Progenitor cell of endocrine pancreas (in vitro differentiated cells): ENCODE results near the gene GALNT9. TPM values are rescaled to one million over a fixed set of nuclear protein-coding genes. Genes with fewer than 3 reads are reported as not detected.

Experiments used
- DNase-seq: peaks from one replicate; pipeline ENCODE4 v3.0.0; 2021; ENCODE audit warnings: low spot score; ENCODE audit not compliant: unreplicated experiment
- H3K27ac Mint-ChIP-seq: 2 replicates; pipeline ENCODE4 v1.8.0; 2021; ENCODE audit warnings: mild to moderate bottlenecking, moderate library complexity, mixed read lengths
- H3K27me3 Mint-ChIP-seq: 2 replicates; pipeline ENCODE4 v1.8.0; 2021; ENCODE audit warnings: mixed read lengths
- H3K36me3 Mint-ChIP-seq: 2 replicates; pipeline ENCODE4 v1.8.0; 2022; ENCODE audit warnings: mixed read lengths; ENCODE audit not compliant: insufficient read depth
- H3K4me1 Mint-ChIP-seq: 2 replicates; pipeline ENCODE4 v1.8.0; 2021; ENCODE audit warnings: low read depth, mixed read lengths
- H3K4me3 Mint-ChIP-seq: 2 replicates; pipeline ENCODE4 v1.8.0; 2021; ENCODE audit warnings: low read depth, mild to moderate bottlenecking, moderate library complexity, mixed read lengths
- H3K9me3 Mint-ChIP-seq: 2 replicates; pipeline ENCODE4 v1.8.0; 2021; ENCODE audit warnings: low read depth, mixed read lengths
- total RNA-seq: library from RNA; stranded (reverse); gene quantifications from 2 replicates; pipeline ENCODE4 v1.2.1, GENCODE V29; 2021
- TF ChIP-seq, protein P1 (sequence below): fragments of 200-600 bp; sonication (generic); IDR thresholded peaks from one replicate; pipeline ENCODE4 v1.5.0; 2021; ENCODE audit warnings: antibody characterized with exemption, mild to moderate bottlenecking; ENCODE audit not compliant: unreplicated experiment

Gene GALNT9
- total RNA-seq, 1 donor from 2014 or later, result 0.36 TPM

DNA sequence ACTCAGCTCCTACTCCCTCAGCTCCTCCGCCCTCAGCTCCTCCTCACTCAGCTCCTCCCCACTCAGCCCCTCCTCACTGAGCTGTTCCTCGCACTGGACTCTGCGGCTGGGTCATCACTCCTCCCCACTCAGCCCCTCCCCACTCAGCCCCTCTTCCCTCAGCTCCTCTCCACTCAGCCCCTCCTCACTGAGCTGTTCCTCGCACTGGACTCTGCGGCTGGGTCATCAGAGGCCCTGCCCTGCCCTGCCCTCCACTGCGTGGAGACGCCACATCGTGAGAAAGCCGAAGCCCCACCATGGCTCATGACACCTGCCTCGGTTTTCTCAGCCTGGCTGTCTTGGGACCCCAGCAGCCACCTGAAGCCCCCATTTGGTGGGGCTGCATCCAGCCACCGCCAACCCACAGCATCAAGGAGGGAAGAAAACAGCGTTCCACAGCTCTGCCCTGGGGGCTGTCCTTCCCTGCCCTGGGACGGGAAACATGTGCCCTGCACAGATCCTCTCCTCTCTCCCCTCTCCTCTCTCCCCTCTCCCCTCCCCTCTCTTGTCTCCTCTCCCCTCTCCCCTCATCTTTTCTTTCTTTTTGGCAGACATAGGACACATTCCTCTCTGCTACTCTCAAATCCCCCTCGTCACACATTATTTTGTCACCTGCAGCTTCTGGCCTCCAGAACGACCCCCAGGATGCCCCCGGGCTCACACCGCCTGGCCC lies 167.4 kb downstream of the GALNT9 start:
- Mint-ChIP-seq H3K36me3 (no peaks in the 10 kb centered on the region), H3K27ac (no peak overlapping the region)

DNA sequence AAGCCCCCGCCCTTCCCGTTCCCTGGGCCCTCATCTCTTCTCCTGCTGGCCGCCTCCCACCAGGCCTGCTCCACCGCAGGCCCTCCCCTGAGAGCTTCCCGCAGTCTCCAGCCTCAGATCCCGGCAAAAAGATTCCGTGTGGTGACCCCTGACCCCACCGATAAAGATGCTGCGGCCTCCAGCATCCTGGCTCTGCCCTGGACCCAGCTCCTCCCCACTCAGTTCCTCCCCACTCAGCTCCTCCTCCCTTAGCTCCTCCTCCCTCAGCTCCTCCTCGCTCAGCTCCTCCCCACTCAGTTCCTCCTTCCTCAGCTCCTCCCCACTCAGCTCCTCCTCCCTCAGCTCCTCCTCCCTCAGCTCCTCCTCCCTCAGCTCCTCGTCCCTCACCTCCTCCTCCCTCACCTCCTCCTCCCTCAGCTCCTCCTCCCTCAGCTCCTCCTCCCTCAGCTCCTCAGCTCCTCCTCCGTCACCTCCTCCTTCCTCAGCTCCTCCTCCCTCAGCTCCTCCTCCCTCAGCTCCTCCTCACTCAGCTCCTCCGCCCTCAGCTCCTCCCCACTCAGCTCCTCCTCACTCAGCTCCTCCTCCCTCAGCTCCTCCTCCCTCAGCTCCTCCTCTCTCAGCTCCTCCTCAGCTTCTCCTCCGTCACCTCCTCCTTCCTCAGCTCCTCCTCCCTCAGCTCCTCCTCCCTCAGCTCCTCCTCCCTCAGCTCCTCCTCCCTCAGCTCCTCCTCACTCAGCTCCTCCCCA lies 168.2 kb downstream of the GALNT9 start:
- H3K4me1 Mint-ChIP-seq, result no peaks in the 10 kb centered on the region
- DNase-seq, result no peak
- TF ChIP-seq, protein P1, sequence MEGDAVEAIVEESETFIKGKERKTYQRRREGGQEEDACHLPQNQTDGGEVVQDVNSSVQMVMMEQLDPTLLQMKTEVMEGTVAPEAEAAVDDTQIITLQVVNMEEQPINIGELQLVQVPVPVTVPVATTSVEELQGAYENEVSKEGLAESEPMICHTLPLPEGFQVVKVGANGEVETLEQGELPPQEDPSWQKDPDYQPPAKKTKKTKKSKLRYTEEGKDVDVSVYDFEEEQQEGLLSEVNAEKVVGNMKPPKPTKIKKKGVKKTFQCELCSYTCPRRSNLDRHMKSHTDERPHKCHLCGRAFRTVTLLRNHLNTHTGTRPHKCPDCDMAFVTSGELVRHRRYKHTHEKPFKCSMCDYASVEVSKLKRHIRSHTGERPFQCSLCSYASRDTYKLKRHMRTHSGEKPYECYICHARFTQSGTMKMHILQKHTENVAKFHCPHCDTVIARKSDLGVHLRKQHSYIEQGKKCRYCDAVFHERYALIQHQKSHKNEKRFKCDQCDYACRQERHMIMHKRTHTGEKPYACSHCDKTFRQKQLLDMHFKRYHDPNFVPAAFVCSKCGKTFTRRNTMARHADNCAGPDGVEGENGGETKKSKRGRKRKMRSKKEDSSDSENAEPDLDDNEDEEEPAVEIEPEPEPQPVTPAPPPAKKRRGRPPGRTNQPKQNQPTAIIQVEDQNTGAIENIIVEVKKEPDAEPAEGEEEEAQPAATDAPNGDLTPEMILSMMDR, result no peak
- H3K9me3 Mint-ChIP-seq, result peaks cover 3% of the 10 kb centered on the region
- H3K36me3 Mint-ChIP-seq, result no peaks in the 10 kb centered on the region
- H3K4me3 Mint-ChIP-seq, result no peak overlapping the region
- H3K27ac Mint-ChIP-seq, result no peak overlapping the region
- H3K27me3 Mint-ChIP-seq, result peaks cover 25% of the 10 kb centered on the region

More for the DNA sequence above, 167.4 kb downstream of the GALNT9 start:
- Mint-ChIP-seq H3K27me3 (peaks cover 25% of the 10 kb centered on the region), H3K4me1 (no peaks in the 10 kb centered on the region), H3K4me3 (no peak overlapping the region), H3K9me3 (peaks cover 4% of the 10 kb centered on the region)
- TF ChIP-seq, protein P1, result no peak
- no peak for DNase-seq

DNA sequence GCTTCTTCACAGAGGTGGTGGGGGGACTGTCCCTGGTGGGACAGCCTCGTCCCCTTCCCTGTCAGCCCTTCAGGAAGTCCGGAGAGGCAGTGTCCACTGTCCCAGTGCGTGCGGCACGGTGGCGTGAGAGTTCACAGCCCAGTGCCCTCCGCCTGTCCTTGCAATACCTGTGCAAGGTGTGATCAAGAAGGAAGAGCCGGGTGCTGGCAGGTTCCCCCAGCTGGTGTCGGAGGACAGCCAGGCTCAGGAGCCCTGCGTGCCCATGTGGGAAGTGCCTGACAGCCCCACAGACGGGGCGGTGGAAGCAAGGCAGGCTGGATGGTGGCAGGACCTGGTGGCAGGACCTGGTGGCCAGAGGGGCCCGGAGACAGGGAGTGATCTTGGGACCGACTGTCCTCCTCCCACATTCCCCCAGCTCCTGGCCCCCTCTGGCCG lies 168.8 kb downstream of the GALNT9 start:
- Mint-ChIP-seq H3K4me3 (no peak overlapping the region), H3K27me3 (peaks cover 25% of the 10 kb centered on the region), H3K9me3 (no peaks in the 10 kb centered on the region), H3K27ac (no peak overlapping the region), H3K4me1 (no peaks in the 10 kb centered on the region), H3K36me3 (no peaks in the 10 kb centered on the region)
- TF ChIP-seq, protein P1, result no peak
- DNase-seq, result no peak

DNA sequence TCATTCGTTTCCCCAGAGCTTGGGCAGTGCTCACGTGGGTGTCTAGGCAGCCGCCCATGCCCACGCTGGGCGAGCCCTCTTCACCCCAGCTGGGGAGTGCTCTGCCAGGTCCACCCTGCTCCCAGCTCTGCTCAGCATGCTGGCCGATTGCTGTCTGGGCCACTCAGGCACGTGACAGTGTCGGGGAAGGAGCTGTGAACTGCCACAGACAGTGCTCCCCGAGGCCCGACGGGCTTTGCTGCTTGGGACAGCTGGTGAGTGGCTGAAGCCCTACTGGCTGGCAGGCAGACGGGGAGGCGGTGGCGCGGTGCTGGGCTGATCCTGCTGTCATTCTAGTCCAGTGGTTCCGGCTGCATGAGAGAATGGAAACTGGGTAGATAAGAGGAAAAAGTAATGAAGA lies 169.4 kb downstream of the GALNT9 start:
- Mint-ChIP-seq H3K27ac (peak overlapping the region; percentile 74), H3K27me3 (peaks cover 25% of the 10 kb centered on the region), H3K4me3 (no peak overlapping the region), H3K4me1 (no peaks in the 10 kb centered on the region), H3K36me3 (no peaks in the 10 kb centered on the region), H3K9me3 (no peaks in the 10 kb centered on the region)
- TF ChIP-seq, protein P1, result no peak
- no peak for DNase-seq

DNA sequence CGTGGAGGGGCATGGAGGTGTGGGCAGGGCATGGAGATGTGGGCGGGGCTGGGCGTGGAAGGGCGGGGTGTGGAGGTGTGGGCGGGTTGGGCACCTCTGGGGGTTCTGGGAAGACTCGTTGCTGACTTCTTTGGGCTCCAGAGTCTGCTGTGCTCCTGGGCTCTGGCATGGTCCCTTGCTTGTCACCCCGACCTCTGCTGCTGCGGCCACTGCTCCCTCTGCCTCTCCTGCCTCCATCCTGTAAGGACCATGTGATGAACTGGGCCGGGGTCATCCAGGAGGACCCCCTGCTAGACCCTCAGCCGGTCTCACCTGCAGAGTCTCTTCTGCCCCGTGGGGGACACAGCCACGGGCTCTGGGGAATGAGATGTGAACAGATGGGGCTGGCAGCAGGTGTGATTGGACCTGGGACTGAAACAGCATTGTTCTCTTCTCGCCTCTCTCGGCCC lies 169.8 kb downstream of the GALNT9 start:
- Mint-ChIP-seq H3K9me3 (no peaks in the 10 kb centered on the region), H3K4me1 (no peaks in the 10 kb centered on the region), H3K27ac (peak overlapping the region; percentile 74), H3K4me3 (no peak overlapping the region), H3K36me3 (no peaks in the 10 kb centered on the region), H3K27me3 (peaks cover 25% of the 10 kb centered on the region)
- TF ChIP-seq, protein P1, result no peak
- DNase-seq, result no peak
